B cell (primary cell): ENCODE data around the gene SELL. TPM values are rescaled to one million over a fixed set of nuclear protein-coding genes. Genes with fewer than 3 reads are reported as not detected.
"Not testable (repeated sequence)": the region's sequence is repeated elsewhere in the genome, so short reads cannot be mapped to it uniquely, and the experiment has no call there.

Source experiments
- ATAC-seq: fragments of 200-7000 bp; cut with Tn5 transposase; one replicate; pipeline ENCODE4 v1.10.0; 2021; ENCODE audit warnings: low read depth, mild to moderate bottlenecking, moderate number of reproducible peaks, moderate library complexity
- CTCF ChIA-PET: fragments of 350-600 bp; sonication (Branson Sonifier 250); formaldehyde crosslinking; loops from one replicate; lab custom pipeline; 2021; ENCODE audit warnings: antibody characterized with exemption, inconsistent platforms; lab: Charles Lee
- POLR2A ChIA-PET: fragments of 350-600 bp; sonication (Branson Sonifier 250); formaldehyde crosslinking; loops from one replicate; lab custom pipeline; 2021; ENCODE audit warnings: antibody characterized with exemption; lab: Charles Lee
- DNase-seq: peaks from one replicate; pipeline ENCODE4 v3.0.0; 2013
- H2AFZ ChIP-seq: 2 replicates; pipeline ENCODE4 v1.6.1; 2012; ENCODE audit warnings: mild to moderate bottlenecking, low read depth, low read length; ENCODE audit not compliant: insufficient read depth, poor library complexity, severe bottlenecking
- H3K27ac ChIP-seq, 2 donors: 1 replicate in 1 of 2; 2 replicates in 1 of 2; pipeline ENCODE4 v1.5.1; 2012 to 2013; ENCODE audit warnings: low read length in 2 of 2, mild to moderate bottlenecking in 2 of 2, moderate library complexity in 1 of 2
- H3K27me3 ChIP-seq, 4 experiments: fragments of 200-600 bp in 1 of 4; sonication (generic) in 1 of 4; replicated peaks in 1 of 4; 1 replicate in 2 of 4; 2 replicates in 2 of 4; pipeline versions ENCODE4 v1.6.1 to v1.7.0; 2013 to 2016; ENCODE audit warnings: low read length in 3 of 4, mild to moderate bottlenecking in 2 of 4, mixed read lengths in 1 of 4, moderate library complexity in 1 of 4; ENCODE audit not compliant: insufficient read depth in 4 of 4, control insufficient read depth in 3 of 4; ENCODE audit errors: control extremely low read depth in 1 of 4
- H3K36me3 ChIP-seq, 2 experiments: replicated peaks in 1 of 2; 1 replicate in 1 of 2; 2 replicates in 1 of 2; pipeline versions ENCODE4 v1.6.1 to v1.7.1; 2013; ENCODE audit warnings: low read length in 1 of 2; ENCODE audit not compliant: insufficient read depth in 2 of 2, control insufficient read depth in 1 of 2; ENCODE audit errors: control extremely low read depth in 1 of 2, extremely low read depth in 1 of 2
- H3K4me1 ChIP-seq, 2 donors: fragments of 200-600 bp in 1 of 2; sonication (generic) in 1 of 2; 1 replicate in 1 of 2; 2 replicates in 1 of 2; pipeline versions ENCODE4 v1.5.1 to v1.6.1; 2013 to 2017; ENCODE audit warnings: low read length in 2 of 2; ENCODE audit not compliant: control insufficient read depth in 2 of 2, insufficient read depth in 2 of 2
- H3K4me2 ChIP-seq: replicated peaks from 2 replicates; pipeline ENCODE3; 2012; ENCODE audit warnings: mild to moderate bottlenecking, low read depth, low read length; ENCODE audit not compliant: poor library complexity, severe bottlenecking
- H3K4me3 ChIP-seq, 5 experiments: fragments of 200-600 bp in 1 of 5; sonication (generic) in 1 of 5; 1 replicate in 3 of 5; 2 replicates in 2 of 5; pipeline versions ENCODE4 v1.5.1 to v1.7.0; 2011 to 2016; ENCODE audit warnings: low read length in 4 of 5, mild to moderate bottlenecking in 4 of 5, low read depth in 2 of 5, control low read depth in 1 of 5, moderate library complexity in 1 of 5; ENCODE audit not compliant: insufficient read depth in 1 of 5; ENCODE audit errors: control extremely low read depth in 1 of 5, extremely low read depth in 1 of 5
- H3K79me2 ChIP-seq: fragments of 200-600 bp; sonication (generic); one replicate; pipeline ENCODE4 v1.6.0; 2016; ENCODE audit warnings: low read length; ENCODE audit not compliant: control insufficient read depth, insufficient read depth
- H3K9ac ChIP-seq: fragments of 200-600 bp; sonication (generic); 2 replicates; pipeline ENCODE4 v1.6.1; 2017; ENCODE audit warnings: mild to moderate bottlenecking, low read length, moderate library complexity
- H3K9me3 ChIP-seq, 3 donors: one replicate each; pipeline versions ENCODE4 v1.6.1 to v1.7.1; 2013; ENCODE audit warnings: low read length in 2 of 3; ENCODE audit not compliant: control insufficient read depth in 2 of 3, insufficient read depth in 1 of 3; ENCODE audit errors: control extremely low read depth in 1 of 3
- H4K20me1 ChIP-seq: 2 replicates; pipeline ENCODE4 v1.6.0; 2012; ENCODE audit warnings: mild to moderate bottlenecking, low read length; ENCODE audit not compliant: insufficient read depth, control insufficient read depth, poor library complexity, severe bottlenecking
- H3K27ac Mint-ChIP-seq: one replicate; pipeline ENCODE4 v1.8.0; 2021; ENCODE audit warnings: mixed read lengths
- H3K27me3 Mint-ChIP-seq: one replicate; pipeline ENCODE4 v1.8.0; 2021; ENCODE audit warnings: mixed read lengths
- H3K4me1 Mint-ChIP-seq: one replicate; pipeline ENCODE4 v1.8.0; 2021; ENCODE audit warnings: mixed read lengths
- H3K4me3 Mint-ChIP-seq: one replicate; pipeline ENCODE4 v1.8.0; 2021; ENCODE audit warnings: mixed read lengths
- H3K9me3 Mint-ChIP-seq: one replicate; pipeline ENCODE4 v1.8.0; 2022; ENCODE audit warnings: mixed read lengths; ENCODE audit not compliant: insufficient read depth
- EZH2 ChIP-seq: IDR thresholded peaks from 2 replicates; pipeline ENCODE4 v1.6.1; 2012; ENCODE audit warnings: borderline replicate concordance, low read depth, mild to moderate bottlenecking, moderate library complexity, low read length; ENCODE audit not compliant: insufficient read depth, poor library complexity, severe bottlenecking
- WGBS: methylation state at CpG from one replicate; pipeline ENCODE4 v1.1.5; 2013; ENCODE audit warnings: missing lambda C conversion rate; ENCODE audit not compliant: insufficient coverage; 5-methylcytosine and 5-hydroxymethylcytosine counted together
- intact Hi-C: fragments of 100-400 bp; cut with micrococcal nuclease; formaldehyde crosslinking; loops from one replicate; pipeline ENCODE4 v1.10.0; 2022
- polyA plus RNA-seq: library from polyadenylated mRNA; depleted of rRNA; stranded (reverse); fragments of >200 nt; gene quantifications from 2 replicates; pipeline ENCODE4 v1.2.3, GENCODE V29; 2012
- total RNA-seq, 2 donors: library from RNA; stranded (reverse); fragments of 120-200 nt in 1 of 2; gene quantifications; 1 replicate in 1 of 2; 2 replicates in 1 of 2; pipeline versions ENCODE4 v1.2.3 to v1.2.4, GENCODE V29; 2013 to 2022
- TF ChIP-seq, protein P1 (sequence below): fragments of 200-600 bp; IDR thresholded peaks from one replicate; pipeline ENCODE4 v1.8.0; 2022; ENCODE audit warnings: antibody characterized with exemption, mild to moderate bottlenecking

The SELL gene
- total and polyA plus RNA-seq, 2 donors (not counting 1 experiment from before 2014, with no cell fraction given) = 250 to 258 TPM

DNA sequence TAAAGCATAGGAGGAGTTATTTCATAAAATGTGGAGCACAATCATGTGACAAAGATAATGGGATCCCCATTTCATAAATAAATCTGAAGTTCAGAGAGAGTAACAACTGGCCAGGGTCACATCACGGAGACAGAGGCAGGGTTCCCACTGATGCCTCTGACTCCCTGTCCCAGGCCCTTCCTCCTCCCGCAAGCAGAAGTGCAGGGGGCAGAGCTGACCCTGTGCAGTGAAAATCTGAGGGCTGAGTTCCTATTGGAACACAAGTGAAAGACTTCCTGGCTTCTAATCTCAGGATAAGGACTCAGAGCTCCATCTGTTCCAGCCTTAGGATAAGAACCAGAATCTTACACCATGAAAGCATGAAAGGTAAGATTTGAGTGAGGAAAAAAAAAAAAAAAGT, 22.0 kb downstream of the SELL start:
- H3K4me3 ChIP-seq = no peak overlapping the region
- H3K79me2 ChIP-seq = peaks cover 41% of the 10 kb centered on the region
- no peak overlapping the region for H2AFZ ChIP-seq
- no CpG with 5 or more reads among the region's 2 CpGs for WGBS
- no peak overlapping the region for H3K9ac ChIP-seq
- H4K20me1 ChIP-seq = no peaks in the 10 kb centered on the region
- peaks cover 93 to 99% of the 10 kb centered on the region in 2 donors for H3K4me1 ChIP-seq
- H3K27ac ChIP-seq = peak overlapping the region; percentile 87 to 88
- no peak overlapping the region for H3K4me3 Mint-ChIP-seq
- CTCF ChIA-PET = interaction anchor here (2.3 to 9.8 kb wide), 3 partner anchors 10 to 88 kb away, joined by 6 to 240 read pairs (median 101); no protein-coding TSS in a partner anchor
- no peaks in the 10 kb centered on the region for H3K27me3 ChIP-seq
- H3K27me3 Mint-ChIP-seq = no peaks in the 10 kb centered on the region
- ATAC-seq = no peak
- intact Hi-C loops = loop anchor here (1.0 to 10.0 kb wide), 2 partner anchors 9 to 385 kb away; partner anchors contain the start of gene KIFAP3
- H3K4me1 Mint-ChIP-seq = peaks cover 59% of the 10 kb centered on the region
- POLR2A ChIA-PET = interaction anchor here (0.7 to 1.0 kb wide), 4 partner anchors 12 to 48 kb away, joined by 3 to 5 read pairs (median 4); no protein-coding TSS in a partner anchor
- H3K9me3 Mint-ChIP-seq = no peaks in the 10 kb centered on the region
- peak overlapping the region; percentile 85 for H3K27ac Mint-ChIP-seq
- peaks cover 0 to 27% of the 10 kb centered on the region in 2 experiments for H3K36me3 ChIP-seq
- no peak for TF ChIP-seq EZH2
- TF ChIP-seq, protein P1, sequence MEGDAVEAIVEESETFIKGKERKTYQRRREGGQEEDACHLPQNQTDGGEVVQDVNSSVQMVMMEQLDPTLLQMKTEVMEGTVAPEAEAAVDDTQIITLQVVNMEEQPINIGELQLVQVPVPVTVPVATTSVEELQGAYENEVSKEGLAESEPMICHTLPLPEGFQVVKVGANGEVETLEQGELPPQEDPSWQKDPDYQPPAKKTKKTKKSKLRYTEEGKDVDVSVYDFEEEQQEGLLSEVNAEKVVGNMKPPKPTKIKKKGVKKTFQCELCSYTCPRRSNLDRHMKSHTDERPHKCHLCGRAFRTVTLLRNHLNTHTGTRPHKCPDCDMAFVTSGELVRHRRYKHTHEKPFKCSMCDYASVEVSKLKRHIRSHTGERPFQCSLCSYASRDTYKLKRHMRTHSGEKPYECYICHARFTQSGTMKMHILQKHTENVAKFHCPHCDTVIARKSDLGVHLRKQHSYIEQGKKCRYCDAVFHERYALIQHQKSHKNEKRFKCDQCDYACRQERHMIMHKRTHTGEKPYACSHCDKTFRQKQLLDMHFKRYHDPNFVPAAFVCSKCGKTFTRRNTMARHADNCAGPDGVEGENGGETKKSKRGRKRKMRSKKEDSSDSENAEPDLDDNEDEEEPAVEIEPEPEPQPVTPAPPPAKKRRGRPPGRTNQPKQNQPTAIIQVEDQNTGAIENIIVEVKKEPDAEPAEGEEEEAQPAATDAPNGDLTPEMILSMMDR = no peak
- no peaks in the 10 kb centered on the region for H3K9me3 ChIP-seq
- no peak for DNase-seq
- H3K4me2 ChIP-seq = peak overlapping the region; percentile 29

DNA sequence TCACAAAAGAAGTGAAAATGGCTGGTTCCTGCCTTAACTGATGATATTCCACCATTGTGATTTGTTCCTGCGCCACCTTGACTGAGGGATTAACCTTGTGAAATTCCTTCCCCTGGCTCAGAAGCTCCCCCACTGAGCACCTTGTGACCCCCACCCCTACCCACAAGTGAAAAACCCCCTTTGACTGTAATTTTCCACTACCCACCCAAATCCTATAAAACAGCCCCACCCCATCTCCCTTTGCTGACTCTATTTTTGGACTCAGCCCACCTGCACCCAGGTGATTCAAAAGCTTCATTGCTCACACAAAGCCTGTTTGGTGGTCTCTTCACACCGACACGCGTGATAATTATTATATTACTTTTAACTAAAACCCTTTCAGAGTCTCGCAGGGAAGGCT, 23.0 kb downstream of the SELL start:
- H3K27me3 ChIP-seq, H3K9me3 Mint-ChIP-seq, H3K4me3 Mint-ChIP-seq, H3K27ac Mint-ChIP-seq, H3K4me3 ChIP-seq, ATAC-seq, H2AFZ ChIP-seq, H4K20me1 ChIP-seq, H3K9me3 ChIP-seq, H3K27me3 Mint-ChIP-seq, H3K9ac ChIP-seq, DNase-seq: not testable (repeated sequence)
- Histone ChIP-seq H3K27ac (peak overlapping the region; percentile 87 to 88), H3K36me3 (peaks cover 0 to 18% of the 10 kb centered on the region in 2 experiments), H3K4me2 (peak overlapping the region; percentile 29), H3K4me1 (peaks cover 93 to 99% of the 10 kb centered on the region in 2 donors), H3K79me2 (peaks cover 49% of the 10 kb centered on the region)
- peaks cover 49% of the 10 kb centered on the region for H3K4me1 Mint-ChIP-seq
- WGBS = 100% methylated on average over 1 of the region's 5 CpGs
- intact Hi-C loops = loop anchor here (10.0 kb wide), 1 partner anchor 386 kb away; the partner anchor contains the start of gene KIFAP3
- ChIA-PET CTCF (interaction anchor here (0.6 to 9.8 kb wide), 2 partner anchors 13 to 87 kb away, joined by 3 to 240 read pairs; no protein-coding TSS in a partner anchor), POLR2A (interaction anchor here (0.9 kb wide), 1 partner anchor 9 kb away, joined by 4 read pairs; no protein-coding TSS in a partner anchor)
